NT2/D1 (cell line): ENCODE data around the gene CCDC89.
"Not testable (repeated sequence)": the region's sequence is repeated elsewhere in the genome, so short reads cannot be mapped to it uniquely, and the experiment has no call there.

Source experiments
- DNase-seq: peaks from one replicate; pipeline ENCODE4 v3.0.0-alpha.2; 2011; ENCODE audit warnings: low read depth, low spot score
- H3K27me3 ChIP-seq: 2 replicates; pipeline ENCODE4 v1.6.0; 2011; ENCODE audit warnings: mild to moderate bottlenecking; ENCODE audit not compliant: insufficient read length, insufficient read depth
- H3K36me3 ChIP-seq: 2 replicates; pipeline ENCODE4 v1.6.1; 2011; ENCODE audit warnings: mild to moderate bottlenecking, low read length, mixed read lengths; ENCODE audit not compliant: insufficient read depth, insufficient read length
- H3K4me1 ChIP-seq: 2 replicates; pipeline ENCODE4 v1.5.1; 2011; ENCODE audit not compliant: insufficient read depth, insufficient read length
- H3K4me3 ChIP-seq: 2 replicates; pipeline ENCODE4 v1.5.1; 2011; ENCODE audit warnings: low read depth; ENCODE audit not compliant: insufficient read length
- H3K9ac ChIP-seq: 2 replicates; pipeline ENCODE4 v1.6.0; 2011; ENCODE audit warnings: low read depth; ENCODE audit not compliant: insufficient read length
- H3K9me3 ChIP-seq: 2 replicates; pipeline ENCODE4 v1.5.1; 2011; ENCODE audit warnings: mild to moderate bottlenecking, low read length; ENCODE audit not compliant: insufficient read depth
- SUZ12 ChIP-seq: IDR thresholded peaks from 2 replicates; pipeline ENCODE4 v1.6.1; 2011; ENCODE audit not compliant: insufficient read length, insufficient read depth; ENCODE audit errors: extremely low read depth
- YY1 ChIP-seq: IDR thresholded peaks from 2 replicates; pipeline ENCODE4 v1.6.1; 2011; ENCODE audit not compliant: insufficient read length, insufficient read depth
- ZNF274 ChIP-seq: IDR thresholded peaks from 2 replicates; pipeline ENCODE4 v1.6.1; 2011; ENCODE audit warnings: mild to moderate bottlenecking, low read depth, low read length

The CCDC89 gene

GRCh38 chr11:85661972-85662664, 23.9 kb downstream of the CCDC89 start:
- Histone ChIP-seq H3K4me3 (peak overlapping the region; percentile 83), H3K4me1 (no peaks in the 10 kb centered on the region), H3K27me3 (no peaks in the 10 kb centered on the region), H3K9me3 (no peaks in the 10 kb centered on the region), H3K9ac (no peak overlapping the region), H3K36me3 (peaks cover 60% of the 10 kb centered on the region)
- TF ChIP-seq YY1, result no peak
- TF ChIP-seq ZNF274, result no peak
- TF ChIP-seq SUZ12, result no peak
- no peak for DNase-seq

- no peak for DNase-seq
- no peaks in the 10 kb centered on the region for H3K9me3 ChIP-seq
- H3K4me1 ChIP-seq, result no peaks in the 10 kb centered on the region
- H3K4me3 ChIP-seq, result no peak overlapping the region
- peaks cover 65% of the 10 kb centered on the region for H3K36me3 ChIP-seq
- no peak for TF ChIP-seq SUZ12
- TF ChIP-seq ZNF274, result no peak
- no peak overlapping the region for H3K9ac ChIP-seq
- no peaks in the 10 kb centered on the region for H3K27me3 ChIP-seq
Observed at GRCh38 chr11:85658180-85658579, 27.8 kb downstream of the CCDC89 start.

GRCh38 chr11:85656777-85657176, 29.2 kb downstream of the CCDC89 start:
- Histone ChIP-seq H3K36me3 (peaks cover 54% of the 10 kb centered on the region), H3K4me3 (no peak overlapping the region), H3K9ac (no peak overlapping the region), H3K27me3 (no peaks in the 10 kb centered on the region), H3K9me3 (no peaks in the 10 kb centered on the region), H3K4me1 (no peaks in the 10 kb centered on the region)
- no peak for DNase-seq
- TF ChIP-seq SUZ12 (no peak), YY1 (no peak), ZNF274 (no peak)

GRCh38 chr11:85654343-85654742, 31.7 kb downstream of the CCDC89 start:
- H3K9ac ChIP-seq, H3K4me3 ChIP-seq, H3K4me1 ChIP-seq, H3K9me3 ChIP-seq, H3K27me3 ChIP-seq, DNase-seq: not testable (repeated sequence)
- peaks cover 39% of the 10 kb centered on the region for H3K36me3 ChIP-seq

GRCh38 chr11:85652786-85653447, 33.1 kb downstream of the CCDC89 start:
- H3K9me3 ChIP-seq, result no peaks in the 10 kb centered on the region
- no peak overlapping the region for H3K9ac ChIP-seq
- H3K36me3 ChIP-seq, result peaks cover 25% of the 10 kb centered on the region
- TF ChIP-seq SUZ12, result no peak
- TF ChIP-seq ZNF274, result no peak
- TF ChIP-seq YY1, result no peak
- H3K4me1 ChIP-seq, result no peaks in the 10 kb centered on the region
- DNase-seq, result no peak
- no peak overlapping the region for H3K4me3 ChIP-seq
- no peaks in the 10 kb centered on the region for H3K27me3 ChIP-seq

- Histone ChIP-seq H3K9me3 (no peaks in the 10 kb centered on the region), H3K27me3 (no peaks in the 10 kb centered on the region), H3K4me3 (no peak overlapping the region), H3K4me1 (no peaks in the 10 kb centered on the region), H3K9ac (no peak overlapping the region), H3K36me3 (peaks cover 7% of the 10 kb centered on the region)
- no peak for TF ChIP-seq ZNF274
- TF ChIP-seq SUZ12, result no peak
- TF ChIP-seq YY1, result no peak
- no peak for DNase-seq
Observed at GRCh38 chr11:85651118-85651517, 34.9 kb downstream of the CCDC89 start.

GRCh38 chr11:85647604-85648299, 38.2 kb downstream of the CCDC89 start, which contains the start of gene TMEM126A:
Gene TMEM126A (plus strand): TSS chr11:85647967. CDS start chr11:85650256, 2,289 bp downstream.
- Histone ChIP-seq H3K9me3 (no peaks in the 10 kb centered on the region), H3K36me3 (peaks cover 2% of the 10 kb centered on the region), H3K4me1 (no peaks in the 10 kb centered on the region), H3K9ac (peak within 1 kb of the TSS; percentile 81), H3K27me3 (no peaks in the 10 kb centered on the region), H3K4me3 (peak within 1 kb of the TSS; percentile 75)
- peak; percentile 86 for DNase-seq
- TF ChIP-seq ZNF274 (no peak), SUZ12 (no peak), YY1 (peak; percentile 83)
